T-helper 2 cell (primary cell): ENCODE data around the gene DIAPH2.
"Not testable (repeated sequence)": the region's sequence is repeated elsewhere in the genome, so short reads cannot be mapped to it uniquely, and the experiment has no call there.

ENCODE experiments used
- DNase-seq, 5 experiments: peaks; one replicate each; pipeline versions ENCODE4 v3.0.0 to v3.0.0-alpha.2; 2012 to 2022
- total RNA-seq, 2 donors: gene quantifications; one replicate each; lab custom pipeline; 2026; lab: John Stamatoyannopoulos, UW

DIAPH2 gene
- 42.7 to 57.2 reads per million in 2 donors for total RNA-seq

DNA sequence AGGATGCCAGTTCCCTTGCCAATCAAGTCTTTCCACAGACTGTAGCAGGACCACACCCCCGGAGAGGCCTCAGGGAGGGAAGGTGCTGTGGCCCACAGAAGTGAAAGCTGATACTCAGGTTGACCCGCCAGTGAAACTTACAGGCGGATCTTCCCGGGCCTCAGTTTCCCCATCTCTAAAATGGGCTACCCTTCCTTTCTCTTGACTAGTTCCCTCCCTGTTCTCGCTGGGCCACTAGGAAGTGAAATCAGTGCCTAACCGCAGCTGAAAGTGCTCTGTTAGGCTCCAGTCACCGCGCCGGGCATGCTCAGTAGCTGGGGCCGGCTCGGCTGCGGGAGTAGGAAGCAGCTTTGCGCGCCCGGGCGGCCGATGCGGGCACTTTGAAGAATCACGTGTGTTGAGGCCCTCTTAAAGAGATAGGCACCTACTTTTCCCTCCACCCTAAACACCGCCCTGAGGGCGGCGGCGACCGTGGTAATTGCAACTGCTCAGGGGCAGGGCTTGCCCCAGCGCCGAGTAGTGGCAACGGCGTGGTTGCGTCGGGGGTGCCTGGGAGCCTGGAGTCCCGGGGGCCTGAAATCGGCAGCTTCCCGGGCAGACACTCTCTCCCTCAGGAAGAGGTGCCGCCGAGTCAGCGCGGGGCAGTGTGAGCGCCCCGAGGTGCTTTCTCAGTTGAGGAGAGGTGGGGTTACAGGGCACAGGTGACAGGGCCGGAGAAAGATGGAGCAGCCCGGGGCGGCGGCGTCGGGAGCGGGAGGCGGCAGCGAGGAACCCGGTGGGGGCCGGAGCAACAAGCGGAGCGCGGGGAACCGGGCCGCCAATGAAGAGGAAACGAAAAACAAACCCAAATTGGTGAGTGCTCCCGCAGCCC lies at the start of gene DIAPH2:
TSS of gene DIAPH2 (plus strand) at position 504 of the 871 bp plus-strand sequence.
- peak; percentile 46 to 91 (median 72) for DNase-seq

DNA sequence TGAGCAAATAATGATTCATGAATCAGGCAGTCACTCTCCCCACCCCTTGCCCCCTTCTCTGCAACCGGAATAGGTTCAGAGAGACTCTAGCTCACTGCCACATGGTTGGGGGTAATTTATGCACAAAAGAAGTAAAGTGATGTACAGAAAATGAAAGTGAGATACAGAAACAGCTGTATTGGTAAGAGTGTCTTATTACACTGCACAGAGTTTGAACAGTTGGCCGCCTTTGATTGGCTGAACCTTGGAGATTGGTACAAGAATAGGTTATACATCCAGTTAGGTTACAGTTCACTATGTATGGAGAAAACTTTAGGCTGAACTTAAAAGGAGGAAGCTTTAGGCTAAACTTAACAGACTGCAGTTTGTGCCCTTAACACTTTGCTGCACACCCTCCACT lies 34.6 kb upstream of the DIAPH2 start:
- DNase-seq = no peak

DNA sequence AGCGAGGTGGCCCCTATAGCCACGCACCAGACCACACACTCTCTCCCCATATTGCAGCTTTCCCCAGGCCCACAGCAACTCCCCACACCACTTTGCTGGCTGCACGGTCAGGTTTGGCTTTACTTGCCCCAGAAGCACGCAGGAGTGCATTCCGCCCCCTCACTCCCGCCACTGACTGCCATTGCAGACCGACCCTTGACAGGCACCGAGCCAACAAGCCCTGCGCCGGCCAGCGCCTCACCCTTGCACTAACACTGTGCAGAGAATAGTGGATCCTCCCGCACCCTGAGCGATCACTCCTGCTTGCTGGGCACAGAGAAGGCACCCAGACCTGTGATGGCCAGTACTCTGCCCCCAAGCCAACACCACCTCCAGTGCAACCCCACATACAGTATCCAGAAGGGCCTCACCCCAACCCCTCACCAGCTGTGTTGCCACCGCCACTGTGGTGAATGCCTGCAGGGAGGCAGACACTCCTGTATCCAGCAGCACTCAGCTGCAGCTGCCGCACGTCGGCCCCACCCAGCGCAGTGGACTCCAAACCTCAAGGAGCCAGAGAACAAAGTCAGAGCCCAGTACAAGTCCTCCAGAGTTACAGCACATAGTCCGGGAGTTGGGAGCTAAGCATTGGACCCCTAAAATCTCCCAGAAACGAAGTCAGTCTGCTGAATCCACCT lies 28.6 kb upstream of the DIAPH2 start:
- DNase-seq = no peak

DNA sequence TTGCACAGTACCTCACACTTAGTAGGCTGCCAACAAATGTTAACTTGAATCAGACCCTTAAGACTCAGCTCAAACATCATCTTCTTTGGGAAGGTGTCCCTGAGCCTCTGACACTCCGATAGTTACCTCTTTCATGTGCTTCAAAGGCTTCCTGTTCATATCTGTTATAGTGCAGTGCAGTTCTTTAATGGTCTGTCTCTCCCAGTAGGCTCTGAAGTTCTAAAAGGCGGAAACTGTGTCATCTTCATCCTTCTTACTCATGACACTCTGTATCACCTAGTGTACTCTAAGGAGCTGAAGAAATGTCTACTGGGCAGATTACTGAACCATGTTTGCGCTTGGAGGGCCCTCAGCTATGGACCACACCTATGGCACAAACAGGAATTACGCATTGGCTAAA lies 2.1 kb upstream of the DIAPH2 start:
- DNase-seq = peak in 1 of 5 experiments; percentile 4

DNA sequence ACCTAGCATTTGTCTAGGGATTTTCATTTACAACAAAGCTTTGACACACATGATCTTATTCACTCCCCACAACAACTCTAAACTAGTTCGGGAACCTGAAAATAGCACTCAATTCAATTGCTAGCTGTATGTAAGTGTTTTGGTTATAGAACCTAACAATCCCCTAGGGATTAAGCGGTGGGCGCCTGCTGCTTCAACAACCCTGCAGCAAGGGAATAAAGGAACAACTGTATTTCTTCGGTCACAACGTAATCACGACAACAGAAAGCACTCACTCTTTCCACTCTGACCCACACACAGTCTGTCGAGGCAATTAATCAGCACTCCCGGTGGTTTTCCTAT lies 674 bp upstream of the DIAPH2 start:
- DNase-seq = no peak

DNA sequence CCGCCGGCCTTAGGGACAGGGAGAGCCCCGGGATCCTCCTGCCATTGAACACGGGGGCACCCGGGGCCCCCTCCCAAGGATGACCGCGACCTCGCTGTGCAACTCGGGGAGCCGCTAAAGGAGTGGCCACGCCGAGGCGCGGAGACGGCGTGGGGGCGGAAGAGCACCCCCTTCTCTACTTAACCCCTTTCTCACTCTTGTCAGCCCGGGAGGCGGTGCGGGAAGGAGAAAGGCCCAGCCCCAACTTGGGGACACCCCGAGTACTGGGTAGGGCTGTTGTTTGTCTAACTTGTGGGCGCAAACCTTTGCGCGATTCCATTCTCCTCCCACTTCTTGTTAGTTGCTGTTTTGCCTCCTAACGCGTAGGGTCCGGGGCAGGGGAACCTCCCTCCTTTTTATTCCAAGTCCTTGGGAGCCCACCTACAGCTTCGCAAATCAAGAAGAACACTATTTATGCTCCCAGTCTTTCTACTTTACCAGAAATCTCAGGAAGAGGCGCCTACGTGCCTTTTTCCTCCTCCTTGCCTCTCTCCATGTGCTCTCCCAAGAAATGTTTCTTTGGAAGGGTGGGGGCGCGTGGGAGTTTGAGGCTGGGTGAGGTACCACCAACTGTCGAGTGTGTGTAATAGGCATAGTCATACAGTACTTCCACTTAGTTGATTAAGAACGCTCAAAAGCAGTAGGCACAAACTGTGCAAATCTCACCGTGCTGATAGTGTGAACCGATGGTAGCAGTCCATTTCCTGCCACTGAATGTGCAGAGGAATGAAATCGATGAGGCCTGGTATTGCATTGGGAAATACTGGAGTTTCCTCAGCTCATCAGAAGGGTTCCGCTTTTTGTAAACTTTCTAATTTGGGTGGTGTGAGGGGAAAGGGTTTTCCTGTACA lies 813 bp downstream of the DIAPH2 start:
- peak in 4 of 5 experiments; percentile 16 to 76 (median 21) for DNase-seq

DNA sequence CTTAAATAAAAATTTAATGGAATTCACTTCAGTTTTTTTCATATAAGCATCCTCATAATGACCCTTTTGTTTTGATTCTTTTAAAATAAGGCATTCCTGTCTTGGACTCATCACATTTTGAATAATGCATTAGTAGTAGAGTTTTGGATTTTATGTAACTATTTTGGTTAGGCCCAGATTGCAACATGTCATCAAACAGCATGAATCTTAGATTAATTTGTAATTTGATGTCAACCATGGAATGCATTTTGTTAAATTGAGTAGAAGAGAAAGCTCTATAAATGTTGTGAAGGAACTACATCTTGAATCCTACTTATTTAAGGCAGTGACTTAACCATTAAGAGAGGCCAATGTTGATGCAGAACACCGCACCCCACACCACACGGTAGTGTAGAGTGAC lies 3.1 kb downstream of the DIAPH2 start:
- no peak for DNase-seq

DNA sequence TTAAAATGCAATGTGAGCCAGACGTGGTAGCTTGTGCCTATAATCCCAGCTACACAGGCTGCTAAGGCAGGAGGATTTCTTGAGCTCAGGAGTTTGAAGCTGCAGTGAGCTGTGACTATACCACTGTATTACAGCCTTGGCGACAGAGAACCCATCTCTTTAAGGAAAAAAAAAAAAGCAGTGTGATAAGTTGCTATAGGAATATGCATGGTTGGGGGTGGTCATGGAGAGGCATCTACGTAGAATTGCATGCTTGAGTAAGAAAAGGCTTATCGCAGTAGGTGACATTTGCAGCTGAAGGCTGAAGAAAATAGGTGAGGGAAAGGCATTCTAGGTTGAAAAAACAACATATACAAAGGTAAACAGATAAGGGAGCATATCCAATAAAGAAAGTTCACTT lies 4.1 kb downstream of the DIAPH2 start:
- DNase-seq = no peak

DNA sequence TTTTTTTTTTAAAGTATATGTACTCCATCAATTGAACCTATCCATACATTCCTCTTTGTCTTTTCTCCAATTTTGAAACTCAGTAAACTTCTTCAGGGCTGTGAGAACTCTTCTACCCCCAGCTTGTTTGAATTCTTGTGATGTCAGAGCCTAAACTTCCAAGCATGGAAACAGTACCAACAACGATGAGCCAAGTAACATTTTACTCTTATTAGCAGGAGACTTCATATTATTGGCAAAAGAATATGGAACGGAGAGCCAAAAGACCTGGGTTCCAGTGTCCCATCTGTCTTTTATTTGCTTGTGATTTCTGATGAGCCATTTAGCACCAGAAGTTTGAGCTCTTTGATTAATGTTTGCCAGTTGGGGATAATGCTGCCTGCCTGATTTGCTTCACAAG lies 5.3 kb downstream of the DIAPH2 start:
- no peak for DNase-seq

DNA sequence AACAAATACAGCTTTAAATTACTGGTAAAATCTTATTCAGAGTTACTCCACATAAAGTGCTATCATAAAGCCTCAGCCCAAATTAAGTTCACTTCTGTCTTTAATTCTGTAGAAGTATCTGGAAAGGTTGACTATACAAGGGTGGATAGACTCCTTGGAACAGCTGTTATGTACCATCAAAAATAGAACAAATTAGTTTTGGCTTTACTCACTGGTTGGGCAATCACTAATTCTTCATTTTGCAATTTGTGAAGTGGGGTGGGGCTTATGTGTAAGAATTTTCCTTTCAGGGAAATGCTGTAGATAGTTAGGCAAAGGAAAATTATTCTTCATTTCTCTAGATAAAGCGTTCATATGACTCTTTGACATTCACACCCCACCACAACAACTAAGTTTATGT lies 7.8 kb downstream of the DIAPH2 start:
- no peak for DNase-seq

DNA sequence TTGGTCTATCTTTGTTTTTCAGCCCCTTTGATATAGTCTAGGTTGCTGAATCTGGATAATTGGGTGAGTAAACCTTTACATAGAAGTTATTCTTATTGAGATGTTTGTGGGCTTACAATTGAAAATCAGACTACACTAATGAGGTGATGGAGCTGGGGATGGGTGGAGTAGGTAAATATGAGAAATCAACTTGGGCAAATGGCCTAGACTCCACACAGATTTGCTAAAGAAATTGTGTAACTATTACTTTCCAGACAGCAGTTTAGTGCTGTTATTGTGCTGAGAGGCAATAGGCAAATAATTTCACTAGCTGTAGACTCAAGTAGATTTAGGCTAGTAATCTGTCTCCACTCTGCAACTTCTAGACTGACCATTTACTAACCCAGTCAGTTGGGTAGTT lies 8.2 kb downstream of the DIAPH2 start:
- no peak for DNase-seq

DNA sequence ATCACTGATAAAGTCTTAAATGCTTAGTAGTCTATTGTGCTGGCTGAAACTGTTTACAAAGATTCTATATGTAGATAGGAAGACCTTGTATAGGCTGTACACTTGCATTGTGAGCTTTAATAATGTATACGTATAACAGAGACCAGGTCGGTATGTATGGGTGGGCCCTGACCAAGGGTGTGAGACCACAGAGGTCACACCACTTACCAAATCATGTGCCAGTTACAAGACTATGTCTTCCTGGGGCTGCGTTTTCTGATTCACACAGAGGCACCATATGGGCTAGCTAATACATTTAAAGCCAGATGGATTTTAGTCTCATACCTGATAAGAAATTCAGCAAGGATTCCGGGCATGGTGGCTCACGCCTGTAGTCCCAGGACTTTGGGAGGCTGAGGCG lies 8.8 kb downstream of the DIAPH2 start:
- no peak for DNase-seq

DNA sequence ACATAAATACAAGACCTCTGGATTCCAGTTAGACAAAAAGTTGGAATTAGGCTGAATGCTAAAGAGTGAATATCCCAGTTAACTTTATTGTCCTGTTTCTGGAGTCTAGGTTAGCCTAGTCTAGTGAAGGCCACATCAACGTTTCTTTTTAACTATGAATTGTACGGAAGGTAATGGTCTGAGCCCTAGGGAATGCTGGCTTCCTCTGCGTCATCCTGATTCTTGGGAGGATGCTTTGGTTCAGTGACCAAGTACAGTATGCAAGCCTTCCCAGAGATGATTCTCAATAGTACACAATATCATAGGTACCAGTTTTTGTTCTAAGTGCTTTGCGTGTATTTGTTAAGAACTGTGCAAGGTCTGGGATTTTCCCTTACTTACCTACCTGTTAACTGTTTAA lies 11.8 kb downstream of the DIAPH2 start:
- no peak for DNase-seq

DNA sequence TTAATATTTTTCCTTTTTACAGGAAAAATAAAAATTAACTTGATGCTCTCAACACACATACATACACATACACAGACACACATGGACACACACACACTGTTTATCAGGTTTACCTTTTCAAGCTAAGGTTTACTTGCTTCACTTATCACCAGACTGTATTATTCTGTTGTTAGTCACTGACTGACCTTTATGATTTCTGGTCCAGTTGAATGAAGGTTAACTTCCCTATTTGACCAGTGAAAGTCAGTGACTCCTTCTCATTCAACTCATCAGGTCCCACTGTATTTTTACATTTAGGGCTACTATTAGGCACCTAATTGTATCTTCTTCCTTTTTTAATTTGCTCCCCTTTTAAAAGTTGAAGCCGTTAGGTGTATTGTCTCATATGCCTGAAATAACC lies 16.0 kb downstream of the DIAPH2 start:
- no peak for DNase-seq

DNA sequence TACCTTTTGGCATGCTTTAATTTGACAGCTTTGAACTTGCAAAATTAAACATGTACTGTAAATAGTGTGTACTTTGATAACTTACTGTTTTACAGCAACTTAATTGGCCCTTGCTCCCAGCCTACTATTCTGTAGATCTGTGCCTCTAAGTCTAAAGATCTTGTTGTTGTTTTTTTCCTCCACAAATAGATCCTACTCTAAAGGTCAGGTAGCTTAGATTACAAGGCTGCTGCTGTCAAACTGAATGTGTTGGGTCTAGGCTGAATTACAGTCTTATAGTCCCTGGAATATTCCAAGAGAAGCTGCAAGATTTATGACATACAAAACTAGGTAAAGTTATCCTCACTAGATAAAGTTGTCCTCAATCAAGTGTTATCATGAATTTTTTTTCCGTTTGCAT lies 18.7 kb downstream of the DIAPH2 start:
- no peak for DNase-seq

DNA sequence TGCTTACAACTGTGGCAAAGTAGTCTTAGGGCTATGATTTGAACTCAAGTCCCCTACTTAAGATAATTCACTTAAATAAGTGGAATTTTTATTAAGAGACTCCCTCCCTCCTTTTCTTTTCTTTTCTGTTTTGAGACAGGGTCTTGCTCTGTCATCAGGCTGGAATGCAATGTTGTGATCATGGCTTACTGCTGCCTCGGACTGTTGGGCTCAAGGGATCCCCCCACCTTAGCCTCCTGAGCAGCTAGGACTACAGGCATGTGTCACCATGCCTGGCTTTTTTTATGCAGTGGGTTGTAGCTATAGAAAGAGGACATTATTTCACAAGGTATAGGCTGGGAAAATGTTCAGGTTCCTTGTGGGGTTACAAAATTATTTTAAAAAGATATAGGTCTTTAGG lies 19.2 kb downstream of the DIAPH2 start:
- no peak for DNase-seq

DNA sequence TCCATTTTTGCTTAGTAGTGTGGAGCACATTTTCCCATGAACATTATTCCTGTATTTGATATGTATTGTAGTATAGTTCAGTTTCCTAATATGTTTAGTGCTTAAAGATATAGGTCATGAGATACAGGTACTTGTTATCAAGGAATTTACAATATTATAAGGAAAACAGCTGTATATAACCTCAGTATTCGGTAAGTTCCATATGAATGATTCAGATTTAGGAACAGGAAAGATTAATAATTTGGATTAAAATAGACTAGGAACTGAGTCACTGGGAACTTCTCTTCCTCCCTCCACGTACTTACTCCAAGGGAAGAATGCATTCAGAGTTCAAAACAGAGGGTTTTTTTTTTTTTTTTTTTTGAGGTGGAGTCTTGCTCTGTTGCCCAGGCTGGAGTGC lies 20.0 kb downstream of the DIAPH2 start:
- DNase-seq = no peak

DNA sequence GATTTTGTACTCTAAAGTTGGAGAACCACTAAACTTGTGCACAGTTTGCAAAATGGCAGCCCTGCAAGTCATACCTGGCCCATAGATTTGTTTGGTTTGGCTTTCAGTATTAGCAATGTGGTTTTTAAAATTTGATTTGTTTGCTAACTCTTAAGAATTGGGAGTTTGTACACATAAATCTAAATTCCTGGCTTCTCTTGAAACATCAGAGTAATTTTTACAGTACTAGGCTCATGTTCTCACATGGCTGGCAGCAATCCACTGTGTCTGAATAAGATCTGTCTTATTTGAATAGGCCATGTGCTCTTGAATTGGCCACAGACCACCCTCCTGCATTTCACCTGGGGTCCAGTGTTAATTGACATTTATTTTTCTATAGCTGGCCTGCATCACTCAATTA lies 21.3 kb downstream of the DIAPH2 start:
- DNase-seq = peak in 1 of 5 experiments; percentile 37

DNA sequence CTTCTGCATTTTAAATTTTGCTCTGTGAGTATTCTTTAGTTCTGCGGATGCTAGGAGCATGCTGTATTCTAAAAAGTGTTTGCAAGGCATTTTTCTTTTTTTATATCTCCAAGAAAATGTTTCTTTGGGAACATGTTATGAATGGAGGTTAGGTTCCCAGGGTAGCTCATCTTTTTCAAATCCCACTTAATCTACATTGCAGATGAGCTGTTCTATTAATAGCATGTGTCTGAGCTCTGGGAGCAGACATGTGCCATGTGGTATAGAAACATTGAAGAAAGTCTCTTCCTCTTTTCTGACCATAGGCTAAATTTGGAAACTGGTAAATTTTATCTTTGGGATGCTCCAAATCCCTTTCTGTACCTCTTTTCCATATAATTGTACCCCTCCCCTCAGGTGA lies 23.2 kb downstream of the DIAPH2 start:
- DNase-seq = no peak

DNA sequence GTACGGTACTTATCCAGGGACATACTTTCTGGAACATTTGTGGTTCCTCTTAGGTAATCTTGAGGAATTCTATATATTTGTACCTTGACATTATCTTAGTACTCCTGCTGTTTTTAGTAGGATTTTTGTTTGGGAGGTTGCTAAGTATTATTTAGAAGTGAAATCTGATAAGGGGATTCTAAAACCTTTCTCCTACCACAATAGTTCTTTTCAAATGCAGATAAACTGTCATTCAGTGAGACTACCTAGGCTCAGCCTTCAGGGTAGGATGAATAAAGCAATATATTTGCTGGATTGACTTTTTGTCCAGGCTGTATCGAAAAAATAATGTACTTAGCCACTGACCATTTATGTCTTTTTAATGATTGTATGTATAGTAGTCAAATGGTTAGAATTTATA lies 25.4 kb downstream of the DIAPH2 start:
- DNase-seq = no peak

DNA sequence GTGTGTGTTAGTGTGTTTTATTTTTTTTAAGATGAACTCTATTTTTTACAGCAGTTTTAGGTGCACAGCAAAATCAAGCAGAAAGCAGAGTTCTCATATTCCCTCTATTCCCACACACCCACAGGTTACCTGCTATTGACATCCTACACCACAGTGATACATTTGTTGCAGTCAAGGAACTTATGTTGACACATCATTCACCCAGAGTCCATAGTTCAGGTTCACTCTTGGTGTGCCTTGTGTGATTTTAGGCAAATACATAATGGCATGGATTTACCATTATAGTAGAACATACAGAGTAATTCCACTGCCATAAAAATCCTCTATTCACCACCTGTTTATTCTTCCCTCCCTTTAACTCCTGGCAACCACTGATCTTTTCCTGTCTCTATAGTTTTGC lies 28.7 kb downstream of the DIAPH2 start:
- no peak for DNase-seq

DNA sequence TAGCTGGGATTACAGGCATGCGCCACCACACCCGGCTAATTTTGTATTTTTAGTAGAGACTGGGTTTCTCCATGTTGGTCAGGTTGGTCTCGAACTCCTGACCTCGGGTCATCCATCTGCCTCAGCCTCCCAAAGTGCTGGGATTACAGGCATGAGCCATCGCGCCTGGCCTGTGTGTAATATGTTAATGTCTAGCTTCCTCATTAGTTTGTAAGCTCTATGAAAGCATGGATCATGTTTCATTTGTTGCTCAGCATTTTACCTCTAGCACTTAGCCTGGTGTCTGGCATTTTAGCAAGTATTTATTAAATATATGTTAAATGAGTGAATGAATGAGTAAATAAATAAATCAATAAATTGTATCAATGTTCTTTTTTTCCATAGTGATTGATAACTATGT lies 29.8 kb downstream of the DIAPH2 start:
- DNase-seq = not testable (repeated sequence)

DNA sequence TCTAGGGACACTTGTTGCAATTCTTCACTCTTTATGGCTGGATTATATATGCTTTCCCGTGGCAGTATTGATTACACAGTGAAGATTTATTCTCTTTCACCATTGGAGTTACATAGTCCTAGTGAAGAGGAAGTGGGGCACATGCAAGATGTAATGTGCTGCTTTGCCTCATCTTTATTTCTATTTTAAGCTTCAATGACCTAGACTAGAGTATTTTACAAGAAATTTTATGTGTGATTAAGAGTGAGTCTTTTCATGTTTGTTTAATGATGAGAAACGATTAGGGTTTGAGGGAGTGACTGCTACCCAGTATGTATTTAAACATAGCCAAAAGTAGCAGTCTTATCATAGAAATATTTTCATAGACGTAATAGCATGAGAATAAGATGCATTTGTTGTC lies 30.8 kb downstream of the DIAPH2 start:
- no peak for DNase-seq
